Glomerular visceral epithelial cell (primary cell): ENCODE measurements around the gene OR8B3.
"Not testable (repeated sequence)": the region's sequence is repeated elsewhere in the genome, so short reads cannot be mapped to it uniquely, and the experiment has no call there.

ENCODE experiments used
- DNase-seq: peaks from one replicate; pipeline ENCODE4 v3.0.0-alpha.2; 2016; ENCODE audit errors: extremely low spot score

Gene OR8B3

DNA sequence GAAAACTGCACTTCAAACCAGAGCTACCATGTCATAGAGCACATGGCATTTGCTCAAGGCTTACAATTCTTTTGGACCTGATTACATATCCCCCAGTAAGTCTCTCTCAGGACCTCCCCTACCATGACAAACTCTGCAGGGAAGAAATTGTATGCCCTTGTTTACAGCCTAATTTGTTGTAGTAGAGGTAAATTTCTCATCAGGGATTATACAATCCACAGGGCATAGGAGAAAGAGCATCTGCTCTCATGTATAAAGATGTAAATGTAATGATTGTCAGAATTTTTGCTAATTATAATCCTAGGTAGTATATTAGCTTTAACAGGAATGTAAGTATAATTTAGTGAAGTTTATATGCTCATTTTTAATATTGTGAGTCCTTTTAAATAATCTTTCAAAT is at the start of gene OR8B3:
Gene OR8B3, minus strand, starts transcription at position 101 of the 400 bp plus-strand sequence. CDS start 1,673 bp downstream, outside the sequence.
- DNase-seq: no peak

GRCh38 chr11:124446916-124447315 is 48.1 kb upstream of the OR8B3 start:
- no peak for DNase-seq

- no peak for DNase-seq
Measured at GRCh38 chr11:124445646-124446150, 46.9 kb upstream of the OR8B3 start, which contains the start of gene OR8B8. Gene OR8B8, minus strand, starts transcription at chr11:124445696. Its CDS starts 4,611 bp downstream, at chr11:124441085.

- no peak for DNase-seq
Measured at GRCh38 chr11:124442847-124443246, 44.0 kb upstream of the OR8B3 start.

DNA sequence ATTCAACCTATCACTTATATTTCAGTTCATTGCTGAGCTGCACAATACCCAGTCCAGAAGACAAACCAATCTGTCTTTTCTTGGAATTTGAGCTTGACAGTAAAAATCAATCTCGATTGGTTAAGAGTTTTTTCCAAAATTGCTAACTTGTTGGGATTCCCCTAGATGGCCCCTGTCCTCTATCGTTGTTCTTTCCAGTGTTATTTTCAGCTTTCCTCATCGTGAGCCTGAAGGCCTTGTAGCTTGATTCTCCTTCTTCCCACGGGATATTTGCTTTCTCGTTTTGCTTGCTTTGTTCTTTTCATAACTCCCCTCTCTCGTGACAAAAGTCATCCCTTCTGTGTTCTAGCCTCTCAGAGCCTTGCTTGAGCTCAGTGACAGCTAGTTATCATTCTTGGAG is 43.6 kb upstream of the OR8B3 start:
- DNase-seq: no peak

DNA sequence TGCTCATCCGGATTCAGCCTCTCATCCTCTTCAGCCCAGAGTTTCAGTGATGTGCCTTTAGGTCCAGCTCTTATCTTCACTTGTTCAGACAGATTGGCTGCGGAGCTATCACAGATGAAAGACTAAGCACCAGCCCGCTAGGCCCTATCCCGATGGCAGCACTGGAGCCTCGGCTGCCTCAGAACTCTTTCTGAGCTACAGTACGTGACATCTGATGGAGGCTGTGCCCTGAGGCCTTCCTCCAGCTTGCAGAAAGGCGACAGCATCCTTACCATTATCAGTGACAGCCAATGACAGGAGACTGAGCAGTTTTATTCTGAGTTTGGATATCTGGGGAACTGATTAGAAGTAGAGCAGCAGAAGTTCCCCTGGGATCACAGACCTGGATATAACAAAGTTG is 42.7 kb upstream of the OR8B3 start:
- no peak for DNase-seq

DNA sequence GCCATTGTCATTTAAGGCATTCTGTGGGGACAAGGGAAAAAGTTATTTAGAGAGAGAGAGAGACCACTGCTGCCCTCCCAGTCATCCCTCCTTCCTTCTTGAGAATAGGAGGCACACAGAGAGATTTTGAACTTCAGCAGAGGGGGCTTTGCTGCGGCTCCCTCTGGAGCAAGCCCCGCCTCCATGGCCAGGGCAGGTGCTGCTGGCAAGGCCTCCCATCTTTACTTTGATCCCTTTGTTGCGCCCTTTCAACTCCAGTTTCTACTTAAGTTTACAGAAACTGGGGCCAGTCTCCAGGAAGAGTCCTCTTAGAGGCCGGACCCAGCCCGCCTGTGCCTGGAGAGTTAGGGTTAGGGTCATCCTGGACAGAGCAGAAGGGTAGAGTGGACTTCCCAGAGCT is 42.3 kb upstream of the OR8B3 start:
- no peak for DNase-seq

- DNase-seq: no peak
Measured at GRCh38 chr11:124440608-124441007, 41.8 kb upstream of the OR8B3 start.

- DNase-seq: no peak
Measured at GRCh38 chr11:124434699-124435098, 35.9 kb upstream of the OR8B3 start.

GRCh38 chr11:124429599-124429998 is 30.8 kb upstream of the OR8B3 start:
- no peak for DNase-seq

DNA sequence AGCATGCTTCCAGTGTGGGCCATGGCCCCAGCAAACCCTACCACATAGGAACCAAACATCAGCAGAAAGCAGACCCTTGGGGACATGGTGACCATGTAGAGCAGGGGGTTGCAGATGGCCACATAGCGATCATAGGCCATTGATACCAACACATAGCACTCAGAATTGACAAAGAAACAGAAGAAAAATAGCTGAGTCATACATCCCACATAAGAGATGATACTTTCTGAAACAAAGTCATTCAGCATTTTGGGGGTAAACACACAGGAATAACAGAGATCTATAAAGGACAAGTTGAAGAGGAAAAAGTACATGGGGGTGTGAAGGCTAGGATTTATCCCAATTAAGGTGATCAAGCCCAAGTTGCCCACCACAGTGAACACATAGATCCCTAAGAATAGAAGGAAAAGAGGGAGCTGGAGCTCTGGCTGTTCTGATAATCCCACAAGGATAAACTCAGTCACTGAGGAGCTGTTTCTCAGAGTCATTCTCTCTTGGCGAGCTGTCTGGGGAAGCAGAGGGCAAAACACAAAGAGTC is 25.6 kb upstream of the OR8B3 start, which contains the start of gene OR8B4:
Gene OR8B4, minus strand, starts transcription at position 488 of the 538 bp plus-strand sequence. Its CDS starts 0 bp downstream, at position 488.
- DNase-seq: no peak

DNA sequence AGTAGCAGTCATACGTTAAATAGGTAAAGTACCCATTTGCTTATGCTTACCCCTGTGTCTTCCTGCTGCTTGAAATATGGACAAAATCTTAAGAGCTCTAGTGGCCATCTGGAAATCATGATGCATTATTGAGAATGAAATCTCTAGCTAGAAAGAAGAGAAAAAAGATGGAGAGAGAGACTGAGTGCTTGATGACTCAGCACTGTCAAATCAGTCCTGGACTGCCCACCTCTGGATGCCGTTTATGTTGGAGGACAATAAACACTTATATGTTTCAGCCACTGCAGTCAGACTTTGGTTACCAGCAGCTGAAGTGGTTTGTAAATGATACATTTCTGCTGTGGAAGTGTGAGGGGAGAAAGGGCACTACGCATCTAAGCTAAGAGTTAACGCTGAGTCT is 22.2 kb upstream of the OR8B3 start:
- no peak for DNase-seq

DNA sequence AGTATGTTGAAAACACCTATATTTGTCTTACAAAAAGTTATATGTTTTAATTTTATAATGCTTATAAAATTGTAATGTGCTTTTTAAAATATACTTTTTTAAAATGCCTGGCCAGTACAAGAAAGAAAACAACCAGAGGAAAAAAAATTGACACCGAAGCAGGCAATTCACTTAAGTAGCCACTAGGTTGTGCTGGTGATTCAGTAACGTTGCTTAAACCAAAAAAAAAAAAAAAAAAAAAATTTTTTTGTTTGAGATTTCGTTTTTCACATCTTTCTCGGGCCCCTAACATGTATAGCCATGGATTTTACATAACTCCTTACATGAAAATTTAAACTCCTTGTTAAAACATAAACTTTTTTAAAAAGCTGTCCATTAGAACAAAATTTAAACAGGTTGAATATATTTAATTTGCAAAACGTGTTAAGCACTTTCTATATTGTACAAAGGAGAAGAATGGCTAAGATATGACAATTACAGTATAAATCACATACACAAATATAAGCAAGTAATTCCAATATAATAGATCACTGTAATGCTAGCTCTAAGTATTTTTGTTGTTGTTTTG is 16.6 kb upstream of the OR8B3 start:
- DNase-seq: peak; percentile 7

DNA sequence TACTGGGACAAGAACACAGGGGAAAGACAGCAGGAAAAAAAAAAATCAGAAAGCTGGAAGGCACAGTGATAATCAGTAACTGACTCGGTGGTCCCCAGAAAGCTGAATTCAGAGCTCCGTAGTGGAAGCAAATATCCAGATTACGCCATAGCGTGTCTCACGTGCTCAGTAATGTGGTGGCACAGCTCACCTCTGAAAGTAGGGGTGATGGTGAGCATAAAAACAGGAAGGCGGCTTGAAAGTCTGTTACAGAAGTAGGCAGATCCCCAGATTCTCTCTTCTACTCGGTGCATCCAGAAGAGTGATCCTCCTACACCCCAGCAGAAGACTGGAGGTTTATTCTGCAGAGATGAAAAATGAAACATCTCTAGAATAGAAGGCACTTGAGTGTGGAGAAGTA is 11.1 kb upstream of the OR8B3 start:
- DNase-seq: no peak

DNA sequence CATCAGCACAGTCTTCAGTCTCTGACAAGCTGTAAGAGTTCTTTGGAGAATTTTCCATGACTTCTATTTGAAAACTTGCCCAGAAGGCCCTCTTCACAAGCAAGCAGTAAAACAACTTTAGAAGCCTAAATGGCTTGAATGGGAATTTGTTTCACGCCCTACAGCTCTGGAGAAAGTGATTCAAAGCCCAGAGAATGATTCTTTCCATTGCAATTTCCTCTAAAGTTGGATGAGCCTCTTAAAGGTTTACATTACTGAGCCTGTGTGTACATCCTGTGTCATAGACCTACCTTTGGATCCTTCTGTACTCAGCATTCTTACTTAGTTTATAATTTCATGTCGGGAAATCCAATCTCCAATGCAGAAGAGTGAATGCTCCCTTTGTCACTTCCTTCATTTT is 6.8 kb upstream of the OR8B3 start:
- no peak for DNase-seq

- not testable (repeated sequence) for DNase-seq
Measured at GRCh38 chr11:124403186-124403585, 4.4 kb upstream of the OR8B3 start.

DNA sequence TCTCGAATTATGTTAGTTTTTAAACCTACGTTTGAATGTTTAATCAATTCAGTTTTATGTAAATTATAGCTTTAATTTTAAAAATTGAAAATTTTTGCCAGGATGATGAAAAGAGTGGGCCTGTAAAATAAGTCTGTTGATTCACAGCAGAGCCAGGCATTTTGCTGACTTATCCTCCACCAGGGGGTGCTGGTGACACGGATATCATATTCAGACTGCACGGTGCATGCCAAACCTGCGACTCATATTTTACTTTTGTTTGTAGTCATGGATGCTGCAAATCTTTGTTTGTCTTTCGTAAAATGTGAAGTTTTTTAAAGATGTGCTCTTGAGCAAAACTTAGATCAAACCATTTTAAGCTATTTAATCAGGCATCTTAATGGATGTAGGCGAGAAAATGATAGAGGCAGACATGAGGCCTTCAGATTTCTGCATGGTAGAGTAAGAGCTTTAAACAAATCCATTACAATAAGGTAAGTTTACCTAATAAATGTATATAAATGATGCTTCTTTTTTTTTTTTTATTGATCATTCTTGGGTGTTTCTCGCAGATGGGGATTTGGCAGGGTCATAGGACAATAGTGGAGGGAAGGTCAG is 3.6 kb upstream of the OR8B3 start:
- peak; percentile 53 for DNase-seq

DNA sequence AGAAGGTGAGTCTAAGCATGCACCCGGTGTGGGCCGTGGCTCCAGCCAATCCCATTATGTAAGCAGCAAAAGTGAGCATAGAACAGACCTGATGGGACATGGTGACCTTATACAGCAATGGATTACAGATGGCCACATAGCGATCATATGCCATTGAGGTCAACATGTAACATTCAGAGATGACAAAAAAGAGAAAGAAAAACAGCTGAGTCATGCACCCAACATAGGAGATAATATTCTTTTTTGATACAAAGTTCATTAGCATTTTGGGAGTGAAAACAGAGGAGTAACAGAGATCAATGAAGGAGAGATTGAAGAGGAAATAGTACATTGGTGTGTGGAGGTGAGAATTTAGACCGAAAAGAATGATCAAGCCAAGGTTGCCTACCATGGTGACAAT is 2.0 kb downstream of the OR8B3 start:
- not testable (repeated sequence) for DNase-seq

GRCh38 chr11:124394408-124394807 is 4.4 kb downstream of the OR8B3 start:
- DNase-seq: no peak

GRCh38 chr11:124384399-124384798 is 14.4 kb downstream of the OR8B3 start, which contains the start of gene OR8B2:
Gene OR8B2, minus strand, starts transcription at chr11:124384499. Its CDS starts 1,156 bp downstream, at chr11:124383343.
- no peak for DNase-seq

DNA sequence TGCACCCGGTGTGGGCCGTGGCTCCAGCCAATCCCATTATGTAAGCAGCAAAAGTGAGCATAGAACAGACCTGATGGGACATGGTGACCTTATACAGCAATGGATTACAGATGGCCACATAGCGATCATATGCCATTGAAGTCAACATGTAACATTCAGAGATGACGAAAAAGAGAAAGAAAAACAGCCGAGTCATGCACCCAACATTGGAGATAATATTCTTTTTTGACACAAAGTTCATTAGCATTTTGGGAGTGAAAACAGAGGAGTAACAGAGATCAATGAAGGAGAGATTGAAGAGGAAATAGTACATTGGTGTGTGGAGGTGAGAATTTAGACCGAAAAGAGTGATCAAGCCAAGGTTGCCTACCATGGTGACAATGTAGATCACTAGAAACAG is 16.0 kb downstream of the OR8B3 start:
- DNase-seq: not testable (repeated sequence)

DNA sequence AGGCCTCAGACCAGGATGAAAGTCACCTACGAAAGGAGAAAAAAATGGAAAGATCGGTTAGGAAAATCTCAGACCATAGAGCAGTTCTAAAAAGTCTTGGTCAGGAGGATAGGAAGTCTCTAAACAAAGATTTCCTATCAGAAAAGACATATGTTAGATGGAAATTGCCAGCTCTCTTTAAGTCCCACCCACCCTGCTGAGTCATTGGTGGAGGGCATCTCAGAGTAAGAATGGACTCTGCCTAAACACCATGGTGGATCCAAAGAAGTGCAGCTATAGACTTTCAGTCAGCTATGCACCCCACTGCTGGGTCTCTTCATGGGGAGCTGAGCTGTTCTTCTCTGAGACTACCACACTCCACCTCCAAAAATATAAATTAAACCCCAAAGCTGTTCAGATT is 18.2 kb downstream of the OR8B3 start:
- no peak for DNase-seq

DNA sequence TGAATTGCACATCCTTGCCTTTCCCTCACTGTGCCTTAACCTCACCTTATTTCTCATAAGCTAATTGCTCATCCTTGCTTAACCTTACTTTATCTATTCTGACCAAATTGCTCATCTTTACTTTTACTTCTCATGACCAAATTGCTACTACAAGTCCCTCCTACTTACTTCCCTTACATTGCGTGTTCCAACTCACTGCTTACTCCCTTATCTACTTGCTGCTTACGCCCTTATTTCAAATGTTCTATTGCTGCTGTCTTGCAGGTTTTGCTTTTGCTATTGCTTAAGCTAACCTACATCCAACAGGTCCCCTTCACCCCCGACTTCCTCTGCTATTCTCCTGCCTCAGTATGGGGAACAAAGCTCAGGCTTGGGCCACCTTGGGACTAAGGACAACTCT is 22.5 kb downstream of the OR8B3 start:
- DNase-seq: no peak
